ENCODE data around the gene KLHL4.
"Not testable (repeated sequence)": the region's sequence is repeated elsewhere in the genome, so short reads cannot be mapped to it uniquely, and the experiment has no call there.

KLHL4 gene, protein sequence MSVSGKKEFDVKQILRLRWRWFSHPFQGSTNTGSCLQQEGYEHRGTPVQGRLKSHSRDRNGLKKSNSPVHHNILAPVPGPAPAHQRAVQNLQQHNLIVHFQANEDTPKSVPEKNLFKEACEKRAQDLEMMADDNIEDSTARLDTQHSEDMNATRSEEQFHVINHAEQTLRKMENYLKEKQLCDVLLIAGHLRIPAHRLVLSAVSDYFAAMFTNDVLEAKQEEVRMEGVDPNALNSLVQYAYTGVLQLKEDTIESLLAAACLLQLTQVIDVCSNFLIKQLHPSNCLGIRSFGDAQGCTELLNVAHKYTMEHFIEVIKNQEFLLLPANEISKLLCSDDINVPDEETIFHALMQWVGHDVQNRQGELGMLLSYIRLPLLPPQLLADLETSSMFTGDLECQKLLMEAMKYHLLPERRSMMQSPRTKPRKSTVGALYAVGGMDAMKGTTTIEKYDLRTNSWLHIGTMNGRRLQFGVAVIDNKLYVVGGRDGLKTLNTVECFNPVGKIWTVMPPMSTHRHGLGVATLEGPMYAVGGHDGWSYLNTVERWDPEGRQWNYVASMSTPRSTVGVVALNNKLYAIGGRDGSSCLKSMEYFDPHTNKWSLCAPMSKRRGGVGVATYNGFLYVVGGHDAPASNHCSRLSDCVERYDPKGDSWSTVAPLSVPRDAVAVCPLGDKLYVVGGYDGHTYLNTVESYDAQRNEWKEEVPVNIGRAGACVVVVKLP

DNA sequence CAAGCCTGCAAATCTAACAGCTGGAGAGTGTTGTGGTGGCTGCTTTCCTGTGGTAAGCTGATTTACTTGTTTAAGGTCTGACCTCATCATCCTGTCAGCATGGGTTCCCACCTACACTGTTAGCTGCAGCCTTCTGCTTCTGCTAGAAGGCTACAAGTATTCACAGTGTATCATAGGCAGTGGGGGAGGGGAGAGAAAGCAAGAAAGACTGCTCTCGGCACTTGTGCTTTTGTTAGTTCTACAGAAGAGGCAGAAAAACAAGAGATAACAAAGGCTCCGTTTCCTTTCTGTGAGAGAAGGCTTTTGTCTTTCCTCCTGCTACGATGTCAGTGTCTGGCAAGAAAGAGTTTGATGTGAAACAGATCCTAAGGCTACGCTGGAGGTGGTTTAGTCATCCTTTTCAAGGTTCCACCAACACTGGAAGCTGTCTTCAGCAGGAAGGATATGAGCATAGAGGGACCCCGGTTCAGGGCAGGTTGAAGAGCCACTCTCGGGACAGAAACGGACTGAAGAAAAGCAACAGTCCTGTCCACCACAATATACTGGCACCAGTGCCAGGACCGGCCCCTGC is at the start of gene KLHL4:
KLHL4 (plus strand) TSS at position 232 of the 571 bp plus-strand sequence; CDS start at position 324, 92 bp downstream.
- H3K27me3 ChIP-seq (ENCODE audit: insufficient read depth, low read length) = no peaks in the 10 kb centered on the region
- H3K27ac ChIP-seq (ENCODE audit: low read length) = peak within 1 kb of the TSS; percentile 77
- peaks cover 7% of the 10 kb centered on the region; the same call in 1 of the 2 replicates for H3K4me1 ChIP-seq (ENCODE audit: insufficient read depth, low read length)
- no peaks in the 10 kb centered on the region for H3K36me3 ChIP-seq (ENCODE audit: insufficient read depth, low read depth, low read length)
- no peaks in the 10 kb centered on the region for H3K9me3 ChIP-seq (ENCODE audit: insufficient read depth, low read depth, low read length)
- H3K4me3 ChIP-seq (ENCODE audit: low read length) = peak within 1 kb of the TSS; percentile 80
- H3K9ac ChIP-seq (ENCODE audit: low read depth, low read length) = peak within 1 kb of the TSS; percentile 78

DNA sequence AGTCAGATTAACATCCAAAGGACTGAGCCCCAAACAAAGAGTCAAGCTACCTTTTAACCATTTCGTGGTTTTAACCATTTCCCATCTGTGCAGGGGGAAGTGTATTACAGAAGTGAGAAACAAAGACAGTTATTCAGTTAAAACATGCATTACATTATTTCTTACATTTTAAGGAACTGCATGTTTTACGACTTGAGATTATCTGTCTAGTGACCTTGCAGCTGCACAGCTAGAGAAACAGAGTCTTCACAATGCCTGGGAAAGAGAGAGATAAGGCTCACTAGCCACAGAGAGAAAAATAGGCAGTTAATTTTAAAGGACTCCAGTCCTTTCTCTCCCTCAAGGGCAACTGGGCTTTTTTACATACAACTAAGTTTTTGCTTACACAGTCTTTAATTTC is 48.7 kb upstream of the KLHL4 start:
- no peak overlapping the region for H3K27ac ChIP-seq (ENCODE audit: low read length)
- no peaks in the 10 kb centered on the region for H3K36me3 ChIP-seq (ENCODE audit: insufficient read depth, low read depth, low read length)
- H3K27me3 ChIP-seq (ENCODE audit: insufficient read depth, low read length) = no peaks in the 10 kb centered on the region
- H3K9me3 ChIP-seq (ENCODE audit: insufficient read depth, low read depth, low read length) = no peaks in the 10 kb centered on the region
- H3K9ac ChIP-seq (ENCODE audit: low read depth, low read length) = no peak overlapping the region
- H3K4me1 ChIP-seq (ENCODE audit: insufficient read depth, low read length) = no peaks in the 10 kb centered on the region
- no peak overlapping the region for H3K4me3 ChIP-seq (ENCODE audit: low read length)

DNA sequence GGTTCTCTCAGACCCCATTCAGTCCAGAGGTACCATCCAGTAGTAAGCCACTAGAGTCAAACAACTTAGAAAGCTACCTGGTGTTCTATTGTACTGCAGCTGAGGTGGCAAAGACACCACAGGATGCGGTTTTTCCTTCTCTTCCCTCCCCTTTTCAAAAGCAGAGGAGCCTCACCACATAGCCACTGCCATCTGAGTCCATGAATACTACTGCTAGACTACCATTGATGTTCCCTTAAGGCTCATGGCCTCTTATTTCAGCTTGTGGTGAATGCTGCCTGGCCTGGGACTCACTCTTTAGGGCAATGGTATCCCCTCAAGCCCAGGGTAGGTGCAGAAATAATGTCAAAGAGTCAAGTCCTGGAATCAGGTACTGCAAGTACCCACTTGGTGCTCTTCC is 41.8 kb upstream of the KLHL4 start:
- Histone ChIP-seq H3K36me3 (ENCODE audit: insufficient read depth, low read depth, low read length) (no peaks in the 10 kb centered on the region), H3K9ac (ENCODE audit: low read depth, low read length) (no peak overlapping the region), H3K27me3 (ENCODE audit: insufficient read depth, low read length) (no peaks in the 10 kb centered on the region), H3K9me3 (ENCODE audit: insufficient read depth, low read depth, low read length) (no peaks in the 10 kb centered on the region), H3K27ac (ENCODE audit: low read length) (no peak overlapping the region), H3K4me3 (ENCODE audit: low read length) (no peak overlapping the region), H3K4me1 (ENCODE audit: insufficient read depth, low read length) (no peaks in the 10 kb centered on the region)

DNA sequence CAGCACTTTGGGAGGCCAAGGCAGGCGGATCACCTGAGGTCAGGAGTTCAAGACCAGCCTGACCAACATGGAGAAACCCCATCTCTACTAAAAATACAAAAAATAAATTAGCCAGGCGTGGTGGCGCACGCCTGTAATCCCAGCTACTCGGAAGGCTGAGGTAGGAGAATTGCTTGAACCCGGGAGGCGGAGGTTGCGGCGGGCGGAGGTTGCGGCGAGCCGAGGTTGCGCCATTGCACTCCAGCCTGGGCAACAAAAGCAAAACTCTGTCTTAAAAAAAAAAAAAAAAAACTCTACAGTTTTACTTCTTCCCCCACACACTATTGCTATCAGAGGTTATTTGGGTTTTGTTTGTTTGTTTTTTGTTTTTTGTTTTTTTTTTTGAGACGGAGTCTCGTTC is 38.9 kb upstream of the KLHL4 start:
- not testable (repeated sequence) for H3K9me3 ChIP-seq (ENCODE audit: insufficient read depth, low read depth, low read length); H3K27me3 ChIP-seq (ENCODE audit: insufficient read depth, low read length); H3K4me3 ChIP-seq (ENCODE audit: low read length); H3K36me3 ChIP-seq (ENCODE audit: insufficient read depth, low read depth, low read length); H3K9ac ChIP-seq (ENCODE audit: low read depth, low read length); H3K27ac ChIP-seq (ENCODE audit: low read length); H3K4me1 ChIP-seq (ENCODE audit: insufficient read depth, low read length)

DNA sequence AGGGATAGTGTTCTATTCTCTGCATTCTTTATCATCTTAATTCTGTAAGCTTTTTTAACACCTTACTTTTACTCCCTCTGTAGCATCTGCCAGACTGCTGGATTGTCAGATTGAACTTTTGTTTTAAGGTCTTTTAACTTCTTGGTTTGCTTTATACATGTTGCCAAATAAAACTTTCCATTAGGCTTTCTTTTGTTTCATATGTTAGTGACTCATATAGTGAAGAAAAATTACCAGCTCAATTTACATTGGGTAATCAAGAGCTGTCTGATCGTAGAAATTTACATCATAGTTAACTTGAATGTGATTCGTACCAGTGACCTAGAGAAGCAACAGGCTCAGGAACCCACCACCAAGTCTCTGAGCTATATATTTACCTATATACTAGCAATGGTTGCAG is 28.5 kb upstream of the KLHL4 start:
- Histone ChIP-seq H3K36me3 (ENCODE audit: insufficient read depth, low read depth, low read length) (no peaks in the 10 kb centered on the region), H3K4me3 (ENCODE audit: low read length) (no peak overlapping the region), H3K27me3 (ENCODE audit: insufficient read depth, low read length) (no peaks in the 10 kb centered on the region), H3K4me1 (ENCODE audit: insufficient read depth, low read length) (no peaks in the 10 kb centered on the region), H3K9ac (ENCODE audit: low read depth, low read length) (no peak overlapping the region), H3K27ac (ENCODE audit: low read length) (no peak overlapping the region), H3K9me3 (ENCODE audit: insufficient read depth, low read depth, low read length) (no peaks in the 10 kb centered on the region)

DNA sequence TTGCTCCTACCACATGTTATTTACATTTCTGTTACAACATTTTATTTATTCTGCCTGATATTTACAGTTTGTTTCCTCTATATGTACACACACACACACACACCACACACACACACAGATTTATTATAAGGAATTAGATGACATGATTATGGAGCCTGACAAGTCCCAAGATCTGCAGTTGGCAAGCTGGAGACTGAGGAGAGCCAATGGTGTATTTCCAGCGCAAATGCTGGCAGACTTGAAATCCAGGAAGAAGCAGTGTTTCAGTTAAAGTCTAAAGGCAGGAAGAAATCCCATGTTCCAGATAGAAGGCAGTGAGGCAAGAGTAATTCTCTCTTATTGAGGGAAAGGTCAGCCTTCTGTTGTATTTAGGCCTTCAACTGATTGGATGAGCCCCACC is 1.8 kb upstream of the KLHL4 start:
- no peaks in the 10 kb centered on the region for H3K27me3 ChIP-seq (ENCODE audit: insufficient read depth, low read length)
- H3K9me3 ChIP-seq (ENCODE audit: insufficient read depth, low read depth, low read length) = no peaks in the 10 kb centered on the region

DNA sequence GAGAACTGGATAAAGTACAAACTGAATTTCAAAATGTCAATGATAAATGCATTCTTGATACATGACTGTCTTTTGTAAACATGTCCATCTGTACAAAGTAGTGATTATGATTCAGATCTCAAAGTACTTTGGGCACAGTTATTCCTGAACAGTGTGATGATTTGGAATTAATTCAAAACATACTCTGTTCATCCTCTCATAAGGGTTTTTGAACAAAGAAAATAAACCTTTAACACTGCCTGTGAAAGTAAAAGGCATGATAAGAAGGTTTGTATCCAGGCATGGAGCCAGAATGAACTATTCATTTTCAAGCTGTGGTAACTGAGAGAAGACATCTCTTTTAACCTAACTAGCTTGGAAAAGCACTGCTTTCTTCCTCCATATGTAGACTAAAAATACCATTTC is 883 bp upstream of the KLHL4 start:
- Histone ChIP-seq H3K4me3 (ENCODE audit: low read length) (peak overlapping the region; percentile 80; the same call in 1 of the 2 replicates), H3K36me3 (ENCODE audit: insufficient read depth, low read depth, low read length) (no peaks in the 10 kb centered on the region), H3K27ac (ENCODE audit: low read length) (peak overlapping the region; percentile 77), H3K27me3 (ENCODE audit: insufficient read depth, low read length) (no peaks in the 10 kb centered on the region), H3K9me3 (ENCODE audit: insufficient read depth, low read depth, low read length) (no peaks in the 10 kb centered on the region), H3K9ac (ENCODE audit: low read depth, low read length) (peak overlapping the region; percentile 78; the same call in 1 of the 2 replicates), H3K4me1 (ENCODE audit: insufficient read depth, low read length) (peaks cover 7% of the 10 kb centered on the region; the same call in 1 of the 2 replicates)

More for the DNA sequence above, 1.8 kb upstream of the KLHL4 start:
- Histone ChIP-seq H3K9ac (ENCODE audit: low read depth, low read length) (no peak overlapping the region), H3K4me3 (ENCODE audit: low read length) (no peak overlapping the region), H3K36me3 (ENCODE audit: insufficient read depth, low read depth, low read length) (no peaks in the 10 kb centered on the region), H3K4me1 (ENCODE audit: insufficient read depth, low read length) (peaks cover 7% of the 10 kb centered on the region; the same call in 1 of the 2 replicates), H3K27ac (ENCODE audit: low read length) (no peak overlapping the region)

DNA sequence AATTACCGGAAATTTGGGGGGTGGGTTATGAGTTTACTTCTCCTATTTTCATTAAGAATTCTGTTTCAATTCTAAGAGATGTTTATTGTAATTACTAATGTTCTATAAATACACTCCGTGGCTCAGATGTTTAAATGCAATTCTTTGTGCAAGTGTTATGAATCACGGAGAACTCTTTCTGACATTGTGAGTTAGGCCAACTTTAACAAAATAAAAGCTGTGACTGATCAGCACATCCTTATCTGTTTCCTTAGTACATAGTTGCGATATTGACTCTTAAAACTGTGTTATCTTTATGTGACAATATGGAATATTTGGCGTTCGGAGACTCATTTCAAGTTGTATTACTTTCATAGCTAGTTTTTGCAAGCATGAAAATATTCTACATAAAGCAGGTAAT is 902 bp downstream of the KLHL4 start:
- Histone ChIP-seq H3K9me3 (ENCODE audit: insufficient read depth, low read depth, low read length) (no peaks in the 10 kb centered on the region), H3K4me3 (ENCODE audit: low read length) (peak overlapping the region; percentile 80), H3K27ac (ENCODE audit: low read length) (peak overlapping the region; percentile 72), H3K9ac (ENCODE audit: low read depth, low read length) (peak overlapping the region; percentile 78; the same call in 1 of the 2 replicates), H3K36me3 (ENCODE audit: insufficient read depth, low read depth, low read length) (no peaks in the 10 kb centered on the region), H3K4me1 (ENCODE audit: insufficient read depth, low read length) (peaks cover 7% of the 10 kb centered on the region; the same call in 1 of the 2 replicates), H3K27me3 (ENCODE audit: insufficient read depth, low read length) (no peaks in the 10 kb centered on the region)

DNA sequence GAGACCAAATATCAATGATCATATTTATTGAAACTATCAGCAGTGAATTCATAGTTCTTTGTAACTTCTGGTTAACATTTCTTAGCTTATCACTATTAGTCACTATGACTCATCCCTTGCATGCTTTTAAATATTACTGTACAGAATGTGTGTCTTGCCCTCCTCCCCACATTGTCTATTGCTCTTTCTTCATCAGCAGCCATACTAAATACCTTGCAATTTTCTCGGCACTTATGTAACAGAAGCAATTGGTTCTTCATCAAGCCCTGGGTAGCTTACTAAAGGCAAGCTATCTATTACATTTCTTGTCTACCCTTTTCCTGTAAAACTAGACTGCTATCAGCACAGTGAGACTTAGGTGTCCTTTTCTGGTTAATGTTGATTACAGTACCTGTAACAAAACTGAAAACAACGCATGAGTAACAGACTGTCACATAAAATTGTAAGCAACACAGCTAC is 8.2 kb downstream of the KLHL4 start:
- H3K36me3 ChIP-seq (ENCODE audit: insufficient read depth, low read depth, low read length) = no peaks in the 10 kb centered on the region
- H3K27ac ChIP-seq (ENCODE audit: low read length) = no peak overlapping the region
- H3K27me3 ChIP-seq (ENCODE audit: insufficient read depth, low read length) = no peaks in the 10 kb centered on the region
- no peaks in the 10 kb centered on the region for H3K9me3 ChIP-seq (ENCODE audit: insufficient read depth, low read depth, low read length)
- no peak overlapping the region for H3K9ac ChIP-seq (ENCODE audit: low read depth, low read length)
- no peaks in the 10 kb centered on the region for H3K4me1 ChIP-seq (ENCODE audit: insufficient read depth, low read length)
- no peak overlapping the region for H3K4me3 ChIP-seq (ENCODE audit: low read length)

DNA sequence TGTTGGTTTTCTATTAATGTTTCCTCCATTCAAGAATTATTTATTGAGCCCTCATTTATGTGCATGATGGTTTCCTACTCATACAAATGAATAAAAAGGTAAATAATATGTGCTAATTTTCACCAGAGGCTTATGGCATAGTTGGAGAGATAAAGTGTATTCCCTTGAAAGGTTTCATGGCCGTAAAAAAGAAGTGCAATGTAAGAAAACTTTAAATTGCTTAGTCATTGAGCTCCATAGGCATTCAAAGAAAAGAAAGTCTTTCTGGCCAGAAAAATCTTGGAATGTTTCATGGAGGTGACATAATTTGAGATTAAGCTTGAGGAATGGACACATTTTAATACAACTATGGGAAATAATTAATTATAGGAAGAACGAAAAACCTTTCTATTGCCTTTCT is 8.7 kb downstream of the KLHL4 start:
- Histone ChIP-seq H3K9ac (ENCODE audit: low read depth, low read length) (no peak overlapping the region), H3K27me3 (ENCODE audit: insufficient read depth, low read length) (no peaks in the 10 kb centered on the region), H3K9me3 (ENCODE audit: insufficient read depth, low read depth, low read length) (no peaks in the 10 kb centered on the region), H3K36me3 (ENCODE audit: insufficient read depth, low read depth, low read length) (no peaks in the 10 kb centered on the region), H3K27ac (ENCODE audit: low read length) (no peak overlapping the region), H3K4me1 (ENCODE audit: insufficient read depth, low read length) (no peaks in the 10 kb centered on the region), H3K4me3 (ENCODE audit: low read length) (no peak overlapping the region)

DNA sequence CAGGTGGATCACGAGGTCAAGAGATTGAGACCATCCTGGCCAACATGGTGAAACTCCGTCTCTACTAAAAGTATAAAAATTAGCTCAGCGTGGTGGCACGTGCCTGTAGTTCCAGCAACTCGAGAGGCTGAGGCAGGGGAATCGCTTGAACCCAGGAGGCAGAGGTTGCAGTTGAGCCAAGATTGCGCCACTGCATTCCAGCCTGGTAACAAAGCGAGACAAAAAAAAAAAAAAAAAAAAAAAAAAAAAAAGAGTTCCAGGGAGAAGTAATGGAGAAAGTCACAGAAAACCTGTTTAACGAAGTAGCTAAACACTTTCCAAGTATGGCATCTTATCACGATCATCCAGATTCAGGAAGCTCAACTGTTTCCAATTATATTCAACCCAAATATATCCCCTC is 10.9 kb downstream of the KLHL4 start:
- H3K27ac ChIP-seq (ENCODE audit: low read length) = no peak overlapping the region
- H3K36me3 ChIP-seq (ENCODE audit: insufficient read depth, low read depth, low read length) = no peaks in the 10 kb centered on the region
- no peaks in the 10 kb centered on the region for H3K4me1 ChIP-seq (ENCODE audit: insufficient read depth, low read length)
- H3K27me3 ChIP-seq (ENCODE audit: insufficient read depth, low read length) = no peaks in the 10 kb centered on the region
- no peaks in the 10 kb centered on the region for H3K9me3 ChIP-seq (ENCODE audit: insufficient read depth, low read depth, low read length)
- H3K4me3 ChIP-seq (ENCODE audit: low read length) = no peak overlapping the region
- no peak overlapping the region for H3K9ac ChIP-seq (ENCODE audit: low read depth, low read length)

Measured in iPS-20b (cell line).